PFSK-1 (cell line): Measurements from ENCODE around the gene TMEM14B.

ENCODE experiments used
- FOXP2 ChIP-seq: optimal IDR thresholded peaks from 2 replicates; pipeline ENCODE3; 2011; ENCODE audit warnings: borderline replicate concordance, control low read depth, inconsistent platforms; ENCODE audit not compliant: insufficient read depth; ENCODE audit errors: extremely low read length, extremely low read depth
- POLR2AphosphoS5 ChIP-seq: IDR thresholded peaks from 2 replicates; pipeline ENCODE4 v1.6.1; 2012; ENCODE audit warnings: low read depth, mild to moderate bottlenecking, control low read depth, low read length, moderate library complexity
- SIN3A ChIP-seq: IDR thresholded peaks from 2 replicates; pipeline ENCODE4 v1.6.1; 2012; ENCODE audit warnings: mild to moderate bottlenecking, low read length, moderate library complexity, borderline replicate concordance; ENCODE audit not compliant: insufficient read depth
- TAF1 ChIP-seq: IDR thresholded peaks from 2 replicates; pipeline ENCODE4 v1.6.1; 2012; ENCODE audit warnings: low read length, control low read depth, borderline replicate concordance; ENCODE audit not compliant: insufficient read depth
- TF ChIP-seq, protein P1 (sequence below), 2 experiments: IDR thresholded peaks; 2 replicates each; pipeline versions ENCODE4 v1.6.1 to v1.8.0; 2011 to 2012; ENCODE audit warnings: low read depth in 2 of 2, low read length in 2 of 2, control low read depth in 1 of 2, inconsistent platforms in 1 of 2, mild to moderate bottlenecking in 1 of 2, moderate library complexity in 1 of 2; ENCODE audit not compliant: insufficient read depth in 1 of 2

Gene TMEM14B

DNA sequence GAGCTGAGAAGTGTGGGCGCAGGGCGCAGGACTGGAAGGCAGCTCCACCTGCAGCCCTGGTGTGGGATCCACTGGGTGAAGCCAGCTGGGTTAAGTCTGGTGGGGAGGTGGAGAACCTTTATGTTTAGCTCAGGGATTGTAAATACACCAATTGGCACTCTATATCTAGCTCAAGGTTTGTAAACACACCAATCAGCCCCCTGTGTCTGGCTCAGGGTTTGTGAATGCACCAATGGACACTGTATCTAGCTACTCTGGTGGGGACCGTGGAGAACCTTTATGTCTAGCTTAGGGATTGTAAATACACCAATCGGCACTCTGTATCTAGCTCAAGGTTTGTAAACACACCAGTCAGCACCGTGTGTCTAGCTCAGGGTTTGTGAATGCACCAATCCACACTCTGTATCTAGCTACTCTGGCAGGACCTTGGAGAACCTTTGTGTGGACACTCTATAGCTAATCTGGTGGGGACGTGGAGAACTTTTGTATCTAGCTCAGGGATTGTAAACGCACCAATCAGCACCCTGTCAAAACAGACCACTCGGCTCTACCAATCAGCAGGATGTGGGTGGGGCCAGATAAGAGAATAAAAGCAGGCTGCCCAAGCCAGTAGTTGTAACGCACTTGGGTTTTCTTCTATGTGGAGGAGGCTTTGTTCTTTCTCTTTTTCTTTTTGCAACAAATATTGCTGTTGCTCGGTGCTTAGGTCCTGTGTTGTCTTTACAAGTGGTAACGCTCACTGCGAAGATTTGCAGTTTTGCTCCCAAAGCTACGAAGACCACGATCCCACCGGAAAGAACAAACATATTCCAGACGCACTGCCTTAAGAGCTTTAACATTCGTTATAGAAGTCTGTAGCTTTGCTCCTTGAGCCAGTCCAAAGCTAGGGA, 26.4 kb upstream of the TMEM14B start:
- TF ChIP-seq POLR2AphosphoS5, result peak; percentile 64; the same call in 1 of the 2 replicates

DNA sequence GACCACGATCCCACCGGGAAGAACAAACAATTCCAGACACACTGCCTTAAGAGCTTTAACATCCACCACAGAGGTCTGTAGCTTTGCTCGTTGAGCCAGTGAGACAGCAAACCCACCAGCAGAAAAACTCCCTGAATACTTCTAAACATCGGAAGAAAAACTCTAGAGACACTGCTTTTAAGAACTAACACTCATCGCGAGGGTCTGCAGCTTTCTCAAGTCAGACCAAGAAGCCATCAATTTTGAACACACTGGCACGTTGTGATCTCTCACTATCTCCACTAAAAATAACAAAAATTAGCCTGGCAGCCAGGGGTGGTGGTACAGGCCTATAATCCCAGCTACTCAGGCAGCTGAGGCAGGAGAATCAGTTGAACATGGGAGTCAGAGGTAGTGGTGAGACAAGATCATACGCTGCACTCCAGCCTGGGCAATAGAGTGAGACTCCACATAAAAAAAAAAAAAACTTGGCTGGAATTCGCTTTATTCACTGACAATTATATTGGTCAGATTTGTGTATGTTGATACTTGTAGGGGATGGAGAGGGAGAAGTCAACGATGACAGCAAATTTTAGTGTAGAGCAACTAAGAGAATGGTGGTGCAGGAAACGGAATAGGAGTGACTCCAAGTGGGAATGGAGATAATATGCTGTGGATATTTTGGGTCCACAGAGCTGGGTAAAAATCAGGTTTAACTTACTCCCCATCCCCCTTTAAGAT, 25.6 kb upstream of the TMEM14B start:
- TF ChIP-seq TAF1 (no peak), SIN3A (no peak), POLR2AphosphoS5 (no peak)

DNA sequence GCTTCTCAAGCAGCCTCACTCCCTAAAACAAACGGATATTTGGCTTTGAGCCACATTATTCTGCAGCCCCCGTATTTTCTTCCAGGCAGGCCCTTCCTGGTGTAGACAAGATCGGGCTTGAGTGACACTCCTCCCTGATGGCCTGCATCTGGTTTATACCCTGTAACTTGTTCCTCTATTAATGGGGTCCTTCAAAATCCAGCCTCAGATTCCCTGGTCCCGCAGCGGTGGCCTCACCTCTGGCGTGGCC, 25.1 kb upstream of the TMEM14B start:
- TF ChIP-seq TAF1, result no peak
- no peak for TF ChIP-seq FOXP2
- TF ChIP-seq, protein P1, sequence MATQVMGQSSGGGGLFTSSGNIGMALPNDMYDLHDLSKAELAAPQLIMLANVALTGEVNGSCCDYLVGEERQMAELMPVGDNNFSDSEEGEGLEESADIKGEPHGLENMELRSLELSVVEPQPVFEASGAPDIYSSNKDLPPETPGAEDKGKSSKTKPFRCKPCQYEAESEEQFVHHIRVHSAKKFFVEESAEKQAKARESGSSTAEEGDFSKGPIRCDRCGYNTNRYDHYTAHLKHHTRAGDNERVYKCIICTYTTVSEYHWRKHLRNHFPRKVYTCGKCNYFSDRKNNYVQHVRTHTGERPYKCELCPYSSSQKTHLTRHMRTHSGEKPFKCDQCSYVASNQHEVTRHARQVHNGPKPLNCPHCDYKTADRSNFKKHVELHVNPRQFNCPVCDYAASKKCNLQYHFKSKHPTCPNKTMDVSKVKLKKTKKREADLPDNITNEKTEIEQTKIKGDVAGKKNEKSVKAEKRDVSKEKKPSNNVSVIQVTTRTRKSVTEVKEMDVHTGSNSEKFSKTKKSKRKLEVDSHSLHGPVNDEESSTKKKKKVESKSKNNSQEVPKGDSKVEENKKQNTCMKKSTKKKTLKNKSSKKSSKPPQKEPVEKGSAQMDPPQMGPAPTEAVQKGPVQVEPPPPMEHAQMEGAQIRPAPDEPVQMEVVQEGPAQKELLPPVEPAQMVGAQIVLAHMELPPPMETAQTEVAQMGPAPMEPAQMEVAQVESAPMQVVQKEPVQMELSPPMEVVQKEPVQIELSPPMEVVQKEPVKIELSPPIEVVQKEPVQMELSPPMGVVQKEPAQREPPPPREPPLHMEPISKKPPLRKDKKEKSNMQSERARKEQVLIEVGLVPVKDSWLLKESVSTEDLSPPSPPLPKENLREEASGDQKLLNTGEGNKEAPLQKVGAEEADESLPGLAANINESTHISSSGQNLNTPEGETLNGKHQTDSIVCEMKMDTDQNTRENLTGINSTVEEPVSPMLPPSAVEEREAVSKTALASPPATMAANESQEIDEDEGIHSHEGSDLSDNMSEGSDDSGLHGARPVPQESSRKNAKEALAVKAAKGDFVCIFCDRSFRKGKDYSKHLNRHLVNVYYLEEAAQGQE (IDR thresholded peaks at IDR 0.05; ENCODE audit: insufficient read depth in 1 of 2, low read depth in 2 of 2, low read length in 2 of 2), result no peak
- TF ChIP-seq SIN3A, result no peak
- no peak for TF ChIP-seq POLR2AphosphoS5

DNA sequence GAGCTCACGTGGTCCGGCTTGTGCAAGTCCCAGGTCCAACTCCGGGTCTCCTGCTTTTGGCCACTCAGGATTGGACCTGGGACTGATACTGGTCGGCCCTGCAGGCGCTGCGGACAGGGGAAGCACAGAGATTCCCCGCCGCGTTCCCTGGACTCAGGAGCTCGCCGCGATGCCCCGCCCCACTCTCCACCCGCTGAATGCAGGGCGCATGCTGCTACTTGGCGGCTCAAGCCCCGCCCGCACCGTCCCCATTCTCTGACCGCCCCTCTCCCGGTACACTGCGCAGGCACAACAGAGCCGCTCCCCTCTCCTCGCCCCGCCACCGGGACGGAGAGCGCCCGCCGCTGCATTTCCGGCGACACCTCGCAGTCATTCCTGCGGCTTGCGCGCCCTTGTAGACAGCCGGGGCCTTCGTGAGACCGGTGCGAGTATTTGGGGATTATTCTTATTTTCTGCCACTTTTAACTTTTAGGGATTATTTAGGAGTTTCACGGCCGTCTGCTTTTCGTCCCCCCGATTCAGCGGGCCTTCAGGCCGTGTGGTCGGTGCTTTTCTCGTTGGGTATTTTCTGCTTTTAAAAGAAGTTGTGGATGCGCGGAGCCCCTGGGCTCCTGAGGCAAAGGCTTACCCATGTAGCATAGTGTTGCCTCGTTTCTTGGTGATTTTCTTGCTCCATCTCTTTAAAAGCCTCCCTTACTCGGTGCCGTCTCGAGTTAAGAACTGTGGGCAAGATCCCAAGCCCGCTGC, 24.6 kb upstream of the TMEM14B start, which contains the start of gene TMEM14C:
TMEM14C (plus strand) TSS at position 251 of the 747 bp plus-strand sequence. CDS start 1,544 bp downstream, outside the sequence.
- TF ChIP-seq FOXP2 (peak; percentile 98), TAF1 (peak; percentile 86; the same call in 1 of the 2 replicates), SIN3A (no peak; the same call in 1 of the 2 replicates), POLR2AphosphoS5 (peak; percentile 95)
- TF ChIP-seq, protein P1 (IDR thresholded peaks at IDR 0.05; ENCODE audit: insufficient read depth in 1 of 2, low read depth in 2 of 2, low read length in 2 of 2), result peak; percentile 54 to 73; a peak in 2 of 4 replicates

DNA sequence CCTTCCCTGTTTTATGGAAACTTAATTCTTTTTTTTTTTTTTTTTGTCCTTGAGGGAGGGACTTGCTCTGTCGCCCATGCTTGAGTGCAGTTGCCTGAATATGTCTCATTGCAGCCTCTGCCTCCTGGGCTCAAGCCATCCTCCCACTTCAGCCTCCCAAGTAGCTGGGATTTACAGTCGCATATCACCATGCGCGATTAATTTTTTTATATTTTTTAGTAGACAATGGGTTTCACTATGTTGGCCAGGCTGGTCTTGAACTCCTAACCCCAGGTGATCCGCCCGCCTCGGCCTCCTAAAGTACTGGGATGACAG, 24.1 kb upstream of the TMEM14B start:
- TF ChIP-seq POLR2AphosphoS5 (no peak), FOXP2 (no peak), SIN3A (no peak), TAF1 (no peak)
- TF ChIP-seq, protein P1 (IDR thresholded peaks at IDR 0.05; ENCODE audit: insufficient read depth in 1 of 2, low read depth in 2 of 2, low read length in 2 of 2), result no peak
